Measurements from ENCODE around the gene TBC1D7.

TBC1D7 gene

DNA sequence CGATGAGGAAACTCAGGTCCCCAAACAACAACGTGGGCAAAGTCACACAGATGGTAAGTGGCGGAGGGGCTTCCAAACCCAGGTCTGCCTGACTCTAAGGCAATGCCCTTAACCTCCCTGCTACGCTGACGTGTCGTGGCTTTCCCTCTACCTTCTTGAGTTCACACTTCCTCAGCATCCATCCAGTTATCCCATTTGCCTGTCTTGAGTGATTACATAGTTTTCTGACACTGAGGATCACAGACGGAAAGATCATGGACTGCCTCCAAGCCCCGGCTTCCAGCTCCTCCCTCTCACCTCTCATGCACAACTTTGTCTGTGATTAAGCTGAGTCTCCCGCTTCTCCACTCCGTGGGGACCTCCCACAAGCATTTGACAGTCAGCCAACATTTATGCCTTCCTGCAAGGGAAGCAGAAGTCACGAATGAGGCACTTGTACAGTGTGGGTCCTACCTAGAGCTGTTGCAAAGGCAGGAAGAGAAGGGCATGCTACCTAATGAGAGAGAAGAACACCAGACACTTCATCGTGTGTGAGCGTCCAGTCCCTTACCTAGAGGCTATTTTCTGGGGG, 33.8 kb downstream of the TBC1D7 start:
- no peak for DNase-seq (ENCODE audit: low read depth in 2 of 2, low spot score in 1 of 2)

DNA sequence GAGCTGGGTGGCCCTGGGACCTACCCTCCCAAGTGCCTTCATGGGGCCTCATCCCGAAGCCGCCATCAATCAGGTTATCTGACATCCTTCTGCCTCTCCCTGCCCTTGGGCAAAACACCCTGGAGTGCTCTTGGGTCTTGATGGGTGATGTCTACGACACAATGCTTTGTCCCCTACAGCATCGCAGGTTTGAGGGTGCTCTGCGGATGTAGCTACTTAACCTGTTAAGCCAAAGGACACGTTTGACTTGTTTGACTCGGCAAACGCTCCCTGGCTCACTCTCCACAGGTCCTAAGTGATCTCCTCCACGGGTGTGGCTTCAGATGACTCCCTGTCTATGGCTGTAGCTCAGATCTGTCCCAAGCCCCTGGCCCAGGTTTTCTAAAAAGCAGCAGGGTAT, 35.6 kb downstream of the TBC1D7 start:
- no peak for DNase-seq (ENCODE audit: low read depth in 2 of 2, low spot score in 1 of 2)

DNA sequence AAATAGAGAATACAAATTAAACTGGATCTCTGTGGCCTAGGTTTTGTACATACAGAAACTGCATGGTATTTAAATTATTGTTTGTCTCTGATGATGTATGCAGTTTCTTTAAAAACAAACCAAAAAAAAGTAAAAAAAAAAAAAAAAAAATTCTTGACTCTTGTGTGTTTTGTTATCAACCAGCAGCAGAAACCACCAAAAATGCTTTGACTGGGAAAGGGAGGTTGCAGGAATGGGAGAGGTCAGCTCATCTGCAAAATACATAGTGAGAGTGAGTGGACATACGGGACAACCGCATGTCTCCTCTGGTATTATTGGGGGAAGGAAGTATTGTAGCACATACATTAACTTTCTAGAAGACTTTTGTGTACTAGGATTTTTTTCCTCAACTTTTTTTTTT, 38.0 kb downstream of the TBC1D7 start:
- no peak for DNase-seq (ENCODE audit: low read depth in 2 of 2, low spot score in 1 of 2)

DNA sequence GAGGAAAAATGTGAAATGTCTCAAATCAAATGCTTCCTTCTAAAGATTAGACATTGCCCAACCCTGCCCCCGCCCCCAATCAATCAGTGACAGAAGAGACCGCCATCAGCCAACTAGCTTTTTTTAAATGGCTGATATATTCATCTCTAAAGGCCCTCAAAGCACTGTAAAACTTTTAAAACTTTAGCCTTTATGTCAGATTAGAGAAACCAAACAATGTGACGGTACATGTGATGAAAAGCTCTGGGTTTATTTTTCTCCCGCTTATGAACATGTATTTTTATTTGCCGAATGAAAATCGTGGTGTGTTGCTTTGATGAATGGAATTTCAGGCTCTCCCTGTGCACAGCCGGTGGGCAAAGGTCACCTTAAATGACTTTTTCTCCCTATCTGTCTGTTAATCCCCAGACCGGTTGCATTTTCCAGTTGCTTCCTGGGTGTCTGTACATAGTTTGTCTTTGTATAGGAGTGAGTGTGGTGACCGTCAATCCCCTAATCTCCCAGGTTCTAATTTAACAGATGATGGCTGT, 38.5 kb downstream of the TBC1D7 start:
- DNase-seq (ENCODE audit: low read depth in 2 of 2, low spot score in 1 of 2): no peak

DNA sequence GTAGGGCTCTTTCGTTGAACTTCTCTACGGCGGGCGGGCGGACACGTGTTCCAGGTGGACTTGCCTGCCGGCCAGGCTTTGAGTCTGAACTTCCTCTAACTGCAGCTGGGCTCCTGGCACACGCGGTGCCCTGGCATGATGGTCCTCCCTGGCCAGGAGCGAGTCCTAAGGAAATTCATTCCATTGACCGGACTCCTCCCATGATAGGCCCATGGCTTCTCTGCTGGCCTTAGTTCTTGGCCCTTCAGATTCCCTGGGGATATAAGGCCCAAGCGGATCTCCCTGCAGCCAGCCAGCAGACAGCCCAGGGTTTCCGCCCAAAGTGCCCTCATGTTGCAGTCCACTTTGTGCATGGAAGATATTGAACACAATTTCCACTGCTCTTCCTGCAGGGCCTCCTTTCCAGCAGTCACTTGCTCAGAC, 39.4 kb downstream of the TBC1D7 start:
- DNase-seq (ENCODE audit: low read depth in 2 of 2, low spot score in 1 of 2): no peak

DNA sequence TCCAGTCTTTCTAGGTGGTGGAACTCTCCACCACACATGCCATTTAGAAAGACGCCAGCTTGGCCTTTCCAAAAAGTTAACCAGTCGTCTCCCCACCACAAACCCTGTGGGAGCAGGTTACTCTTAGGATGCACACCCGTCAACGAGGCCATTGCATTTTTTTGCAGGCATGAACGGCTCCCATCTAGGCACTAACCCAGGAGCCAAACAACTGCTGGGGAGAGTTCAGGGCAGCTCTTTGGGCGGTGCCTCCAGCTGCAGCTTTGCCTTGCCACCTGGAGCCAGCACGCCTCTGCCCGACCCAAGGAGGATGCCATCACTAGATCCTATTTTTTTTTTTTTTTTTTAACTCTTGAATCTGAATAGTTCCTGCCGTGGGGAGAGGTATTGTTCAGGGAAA, 39.9 kb downstream of the TBC1D7 start:
- DNase-seq (ENCODE audit: low read depth in 2 of 2, low spot score in 1 of 2): no peak

DNA sequence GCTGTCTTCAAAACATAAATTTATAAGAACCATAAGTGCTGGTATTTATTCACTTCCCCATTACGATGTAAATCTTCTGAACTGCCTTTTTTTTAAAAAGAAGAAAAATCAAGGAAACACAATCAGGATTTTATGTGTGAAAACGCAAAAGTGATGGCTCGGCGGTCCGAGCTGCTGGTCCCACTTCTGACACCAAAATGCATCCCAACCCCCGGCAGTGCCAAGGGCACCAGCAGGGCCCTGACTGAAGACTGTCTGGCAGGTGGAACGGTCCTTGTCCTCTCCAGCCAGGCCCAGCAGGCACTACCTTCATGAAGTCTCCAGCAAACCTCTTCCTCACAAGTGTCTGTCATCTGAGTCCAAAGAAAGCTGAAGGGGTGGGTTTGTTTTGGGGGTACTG, 41.2 kb downstream of the TBC1D7 start:
- DNase-seq (ENCODE audit: low read depth in 2 of 2, low spot score in 1 of 2): no peak

DNA sequence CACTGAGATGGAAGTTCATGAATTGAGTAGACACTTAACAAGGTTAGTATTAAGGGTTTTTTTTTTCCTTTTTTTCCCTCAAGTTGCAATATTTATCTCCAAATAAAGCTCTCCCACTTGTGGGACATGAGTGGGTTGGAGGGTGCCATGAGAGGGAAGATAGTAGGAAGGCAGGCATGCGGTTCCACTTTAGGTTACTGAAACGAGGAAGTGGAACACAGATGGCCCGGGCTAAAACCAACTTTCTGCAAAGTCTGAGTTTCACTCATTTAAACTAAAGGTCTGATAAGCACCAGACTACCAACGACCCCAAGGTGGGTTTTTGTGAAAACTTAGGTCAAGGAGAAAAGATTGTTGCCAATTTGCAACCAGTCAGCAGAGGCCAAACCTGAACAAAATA, 42.2 kb downstream of the TBC1D7 start:
- DNase-seq (ENCODE audit: low read depth in 2 of 2, low spot score in 1 of 2): no peak

DNA sequence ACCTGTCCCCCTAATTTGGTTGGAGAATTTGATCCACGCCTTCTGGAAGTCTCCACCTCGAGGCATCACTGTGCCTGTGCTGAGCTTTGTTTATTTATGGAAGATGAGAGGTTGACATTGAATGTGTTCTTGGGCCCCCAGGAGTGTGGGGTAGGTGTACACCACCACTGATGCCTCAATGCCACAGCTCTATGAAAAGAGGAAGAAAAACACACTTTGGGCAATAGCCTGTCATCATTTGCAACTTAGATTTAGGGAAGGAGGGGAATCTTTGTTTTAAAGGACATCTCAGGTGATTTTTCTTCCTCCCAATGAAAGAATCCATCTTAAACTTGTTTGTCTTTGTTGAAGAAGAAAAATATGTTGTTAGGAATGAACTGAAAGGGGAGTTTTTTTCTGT, 42.6 kb downstream of the TBC1D7 start:
- DNase-seq (ENCODE audit: low read depth in 2 of 2, low spot score in 1 of 2): no peak

DNA sequence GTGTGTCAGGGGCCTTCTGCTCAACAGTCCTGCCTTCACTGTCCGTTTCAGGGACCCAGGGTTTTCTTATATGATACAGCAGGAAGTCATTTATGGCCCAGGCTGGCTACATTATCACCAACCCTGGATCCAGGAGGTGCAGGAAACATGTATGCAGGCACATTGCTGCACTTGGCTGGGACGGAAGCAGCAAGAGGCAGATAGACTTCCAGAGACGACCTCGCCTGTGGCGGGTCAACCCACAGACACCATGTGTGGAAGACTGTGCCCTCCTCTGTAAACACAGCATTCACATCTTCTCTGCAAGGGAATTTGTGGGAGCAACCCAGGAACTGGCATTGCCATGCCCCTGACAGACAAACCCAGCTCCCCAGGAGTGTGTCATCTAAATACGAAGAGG, 43.7 kb downstream of the TBC1D7 start:
- no peak for DNase-seq (ENCODE audit: low read depth in 2 of 2, low spot score in 1 of 2)

DNA sequence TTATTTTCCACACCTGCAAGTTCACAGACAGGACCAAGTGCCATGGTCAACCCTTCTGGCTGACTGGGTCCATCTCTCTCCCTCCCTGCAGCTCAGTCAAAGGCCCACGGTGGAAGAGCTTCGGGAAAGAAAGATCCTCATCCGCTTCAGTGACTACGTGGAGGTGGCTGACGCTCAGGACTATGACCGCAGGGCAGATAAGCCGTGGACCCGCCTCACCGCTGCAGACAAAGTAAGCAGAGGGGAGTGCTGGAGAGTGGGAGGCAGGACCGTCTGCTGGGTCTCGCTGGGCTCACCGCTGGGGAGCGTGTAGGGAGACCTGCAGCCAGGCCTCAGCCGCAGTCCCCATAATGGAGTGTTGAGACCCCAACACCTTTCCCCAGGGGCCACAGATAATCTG, 45.0 kb downstream of the TBC1D7 start:
- no peak for DNase-seq (ENCODE audit: low read depth in 2 of 2, low spot score in 1 of 2)

DNA sequence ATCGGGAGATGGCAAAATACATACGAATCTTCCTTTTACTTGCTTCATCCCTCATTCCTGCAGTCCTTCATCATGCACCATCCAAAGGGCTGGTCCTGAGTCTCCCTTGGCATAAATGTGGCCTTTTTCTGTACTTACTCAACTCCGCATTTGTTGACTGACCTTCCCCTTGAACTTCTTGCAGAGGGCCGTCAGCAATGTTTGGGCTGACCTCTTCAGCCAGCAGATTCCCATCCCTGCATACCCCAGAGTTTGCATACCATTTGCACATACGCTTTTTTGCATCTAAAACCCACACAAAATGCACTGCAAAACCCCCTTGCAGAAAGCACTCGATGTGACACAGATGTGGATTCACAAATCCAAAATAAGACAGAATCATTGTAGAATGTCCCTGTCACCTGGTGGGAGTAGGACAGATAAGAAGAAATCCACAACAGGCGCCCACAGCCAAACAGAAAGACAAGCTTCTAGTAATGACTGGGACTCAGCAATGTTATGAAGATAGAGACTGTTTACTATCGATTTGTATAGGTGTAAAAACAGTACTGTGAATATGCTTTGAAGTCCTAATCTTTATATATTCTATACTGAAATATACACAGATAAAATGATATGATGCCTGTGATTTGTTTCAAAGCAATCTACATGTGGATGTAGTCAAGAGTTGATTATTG, 45.8 kb downstream of the TBC1D7 start:
- no peak for DNase-seq (ENCODE audit: low read depth in 2 of 2, low spot score in 1 of 2)

DNA sequence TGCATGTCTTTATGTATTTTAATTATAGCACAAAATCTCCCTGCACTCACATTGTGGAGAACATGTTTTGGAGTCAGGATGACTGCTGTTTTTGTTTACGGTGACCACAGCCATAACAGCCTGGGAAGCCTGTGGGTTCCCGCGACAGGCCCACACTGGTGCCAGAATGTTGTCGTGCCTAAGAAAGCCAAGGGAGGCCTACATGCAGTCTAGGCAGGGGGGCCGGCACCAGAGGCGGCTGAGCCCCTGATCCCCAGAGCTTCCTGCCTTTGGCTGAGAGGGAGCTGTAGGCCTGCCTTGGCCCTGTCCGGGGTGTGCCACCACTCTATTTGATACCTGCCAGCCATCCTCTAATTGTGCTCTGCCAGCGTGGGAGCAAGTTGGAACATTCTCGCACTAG, 46.7 kb downstream of the TBC1D7 start:
- DNase-seq (ENCODE audit: low read depth in 2 of 2, low spot score in 1 of 2): no peak

DNA sequence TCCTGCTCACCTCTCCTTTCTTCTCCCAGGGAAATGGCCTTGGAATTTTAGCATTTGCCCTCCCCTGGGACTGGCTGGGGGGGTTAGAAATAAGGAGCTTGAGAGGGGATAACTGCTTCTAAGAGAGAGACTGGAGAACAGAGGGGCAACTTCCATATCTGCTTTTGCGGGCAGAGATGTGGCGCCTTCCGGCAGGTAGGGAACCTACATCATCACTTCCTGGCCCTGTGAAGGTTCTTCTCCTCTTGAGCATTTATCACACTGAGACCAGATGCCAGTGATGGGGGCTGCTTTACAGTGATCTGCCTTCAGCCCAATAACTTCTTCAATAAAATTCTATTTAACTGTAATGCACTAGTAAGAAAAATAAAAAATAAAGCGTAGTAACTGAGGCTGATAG, 48.1 kb downstream of the TBC1D7 start:
- no peak for DNase-seq (ENCODE audit: low read depth in 2 of 2, low spot score in 1 of 2)

DNA sequence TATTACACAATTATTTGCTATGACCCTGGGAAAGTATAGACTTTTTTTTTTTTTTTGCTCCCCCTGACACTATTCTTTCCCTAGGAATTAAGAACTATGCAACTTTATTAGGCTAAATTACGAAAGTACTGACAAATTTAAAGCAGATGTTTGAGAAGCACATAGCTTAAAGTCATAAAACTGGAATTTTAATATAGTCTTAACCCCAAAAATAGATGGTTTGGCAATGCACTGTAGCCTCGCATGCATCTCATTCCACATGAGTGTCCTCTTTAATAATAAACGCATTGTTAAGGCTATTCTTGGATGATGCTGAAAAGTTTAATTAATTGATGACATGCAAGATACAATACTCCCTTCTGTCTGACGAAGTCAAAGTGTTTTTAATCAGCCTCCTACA, 49.3 kb downstream of the TBC1D7 start:
- no peak for DNase-seq (ENCODE audit: low read depth in 2 of 2, low spot score in 1 of 2)

DNA sequence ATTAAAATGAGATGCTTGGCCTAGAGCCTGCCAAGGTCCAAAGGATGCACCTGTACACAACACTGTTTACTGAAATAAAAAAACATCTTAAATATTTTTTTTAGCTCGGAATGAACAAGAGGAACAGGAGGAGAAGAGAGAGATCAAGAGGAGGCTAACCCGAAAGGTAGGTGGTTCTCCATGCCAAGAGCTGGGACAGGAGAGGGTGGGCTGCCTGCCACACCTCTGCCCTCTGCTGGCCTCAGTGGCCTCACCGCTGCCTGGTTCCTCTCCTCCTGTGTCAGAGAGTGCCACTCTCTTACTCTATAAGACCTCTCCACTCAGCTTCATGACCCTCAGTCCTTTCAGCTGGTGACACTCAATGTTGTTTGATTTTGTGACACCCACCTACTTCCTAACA, 50.2 kb downstream of the TBC1D7 start:
- DNase-seq (ENCODE audit: low read depth in 2 of 2, low spot score in 1 of 2): no peak

DNA sequence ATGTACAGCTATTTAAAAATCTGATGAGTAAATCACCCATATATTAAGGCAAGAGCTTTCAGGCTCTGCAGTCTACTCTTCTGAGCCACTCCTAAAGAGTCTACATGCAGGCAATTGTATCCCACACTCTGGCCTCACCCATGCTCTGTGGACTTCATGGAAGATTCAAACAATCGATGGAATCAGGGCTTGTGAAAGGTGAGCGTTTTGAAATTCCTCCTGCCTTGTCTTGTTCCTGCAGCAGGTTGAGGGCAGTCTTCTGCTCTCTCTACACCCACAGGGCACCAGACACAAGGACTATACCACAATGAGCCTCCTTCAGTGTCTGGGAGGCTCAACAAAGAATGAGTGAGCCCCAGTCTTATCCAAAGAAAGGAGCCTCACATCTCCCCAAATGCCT, 51.1 kb downstream of the TBC1D7 start:
- no peak for DNase-seq (ENCODE audit: low read depth in 2 of 2, low spot score in 1 of 2)

DNA sequence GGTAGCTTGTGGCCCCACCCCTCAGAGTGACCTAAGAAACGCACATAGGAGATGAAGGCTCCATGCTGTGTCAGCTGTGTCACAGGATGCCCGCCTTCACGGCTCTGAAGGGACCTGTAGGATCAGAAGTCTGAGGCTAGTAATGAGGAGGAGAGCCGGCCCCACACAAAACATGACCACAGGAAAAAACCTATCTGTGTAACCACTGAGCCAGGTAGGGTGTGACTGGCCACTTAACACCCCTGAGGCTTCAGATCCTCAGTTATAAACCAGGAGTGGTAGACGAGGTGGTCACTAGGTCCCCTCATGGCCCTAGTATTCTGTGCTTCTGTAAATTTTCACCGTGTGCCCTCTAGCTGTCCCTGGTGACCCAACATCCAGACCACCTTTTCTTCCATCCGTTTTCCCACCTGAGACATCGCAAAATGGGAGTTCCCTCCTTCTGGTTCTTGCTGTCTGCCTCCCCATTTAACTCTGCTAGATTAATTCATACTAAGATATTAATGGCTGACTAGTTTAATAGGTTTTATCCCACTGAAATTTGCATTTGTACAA, 52.8 kb downstream of the TBC1D7 start:
- no peak for DNase-seq (ENCODE audit: low read depth in 2 of 2, low spot score in 1 of 2)

DNA sequence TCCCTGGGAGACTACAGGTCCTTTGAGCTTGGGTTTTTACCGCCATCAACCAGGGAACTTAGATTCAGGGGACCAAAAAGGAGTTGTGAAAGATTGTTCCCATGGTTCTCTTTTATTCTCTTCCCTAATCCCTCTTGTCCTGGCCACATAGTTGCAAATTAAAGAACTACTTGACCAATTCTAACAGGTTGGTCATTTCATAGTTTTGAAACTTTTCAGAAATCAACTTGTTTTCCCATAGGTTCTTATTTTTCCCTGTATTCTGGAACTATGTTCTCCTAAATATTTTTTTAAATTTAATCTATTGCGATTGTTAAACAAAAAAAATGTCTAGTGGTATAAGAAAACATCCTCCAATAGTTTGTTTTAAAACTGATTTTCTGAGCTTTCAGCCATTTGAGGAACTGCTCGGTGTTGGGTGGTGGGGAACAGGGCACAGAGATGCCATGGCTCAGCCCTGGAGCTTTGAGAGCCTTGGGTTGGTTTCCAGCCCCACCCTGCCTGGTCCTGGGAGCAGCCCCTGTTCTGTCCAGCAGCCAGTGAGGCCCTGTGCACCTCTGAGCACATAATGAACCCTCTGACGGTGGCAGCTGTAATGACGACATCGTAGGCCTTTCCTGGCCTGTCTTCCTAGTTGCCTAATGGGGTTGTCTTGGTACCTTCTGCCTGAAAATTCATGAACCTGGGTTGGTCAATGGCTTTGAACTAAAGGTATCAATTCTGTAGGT, 53.5 kb downstream of the TBC1D7 start:
- no peak for DNase-seq (ENCODE audit: low read depth in 2 of 2, low spot score in 1 of 2)

DNA sequence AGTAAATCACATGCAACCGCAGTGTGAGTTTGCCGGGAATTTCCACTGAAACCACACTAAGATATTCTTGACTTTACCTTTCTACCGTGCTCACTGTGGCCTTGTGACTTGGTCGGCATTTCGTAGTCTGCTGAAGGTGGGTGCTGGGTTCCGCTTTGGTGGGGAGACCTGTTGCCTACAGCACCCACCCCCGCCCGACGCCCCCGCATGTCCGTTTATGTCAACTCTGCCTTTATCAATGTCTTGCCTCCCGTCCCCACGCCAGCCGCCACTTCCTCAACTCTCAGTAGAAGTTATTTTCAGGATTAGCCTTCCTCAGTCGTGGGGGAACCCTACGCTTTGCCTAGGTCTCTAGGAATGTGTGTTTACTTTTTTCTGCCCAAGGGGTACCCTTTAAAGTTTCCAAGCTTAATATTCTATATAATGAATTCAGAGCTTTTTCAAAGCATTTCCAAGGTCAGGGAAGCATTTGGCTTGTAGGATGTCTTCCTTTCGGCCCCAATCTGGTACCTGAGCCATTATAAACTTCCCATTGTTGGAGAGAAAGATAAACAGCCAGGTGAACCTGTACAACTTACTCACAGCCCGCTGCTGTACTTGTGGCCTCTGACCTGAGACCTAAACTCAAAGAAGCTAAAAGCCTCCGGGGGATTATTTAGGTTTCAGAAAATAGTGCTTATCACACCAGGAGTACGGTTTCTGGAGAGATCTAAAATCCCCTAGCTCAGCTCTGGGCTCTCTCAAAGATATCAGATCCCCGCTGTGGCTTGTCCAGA, 54.2 kb downstream of the TBC1D7 start:
- DNase-seq (ENCODE audit: low read depth in 2 of 2, low spot score in 1 of 2): peak; percentile 7 to 27

DNA sequence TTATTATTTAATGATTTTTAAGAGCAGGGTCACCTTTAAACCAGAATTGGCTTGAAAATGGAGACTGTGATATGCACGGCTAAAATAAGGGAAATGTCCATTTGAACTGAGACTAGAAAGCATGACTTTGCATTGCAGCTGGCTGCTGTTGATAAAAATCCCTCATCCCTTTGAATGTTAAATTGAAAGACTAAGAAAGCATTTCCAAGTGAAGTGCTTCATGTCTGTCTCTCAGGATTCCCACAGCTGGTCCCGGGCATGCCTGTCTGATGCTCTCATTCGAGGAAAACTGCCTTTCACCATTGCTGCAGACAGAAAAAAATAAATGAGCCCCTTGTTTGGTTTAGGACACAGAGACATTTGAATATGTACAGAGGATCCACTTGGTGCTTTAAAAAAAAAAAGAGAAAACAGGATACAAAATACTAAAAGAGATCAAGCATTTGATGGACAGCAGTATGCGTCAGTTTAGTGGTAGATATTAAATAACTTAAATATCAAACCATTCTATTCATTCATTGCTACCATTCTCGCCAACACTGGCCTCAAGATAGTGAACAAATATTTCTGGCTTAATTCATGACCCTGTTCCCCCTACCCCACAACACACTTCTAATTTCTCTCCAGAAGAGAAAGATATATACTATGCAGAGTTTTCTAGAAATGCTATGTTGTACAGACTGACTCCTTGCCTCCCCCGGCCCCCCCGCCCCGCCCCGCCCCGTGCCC, 55.0 kb downstream of the TBC1D7 start:
- DNase-seq (ENCODE audit: low read depth in 2 of 2, low spot score in 1 of 2): no peak

Data from stimulated activated CD8-positive, alpha-beta memory T cell treated with anti-CD3 and anti-CD28 coated beads, Interleukin-4, amount 100 ng/mL, for 1 hour (primary cell).